ENCODE data around the gene ZNF473. TPM values are rescaled to one million over a fixed set of nuclear protein-coding genes. Genes with fewer than 3 reads are reported as not detected.

The ZNF473 gene
- total RNA-seq, 1 experiment from 2014 or later = 11.7 TPM

DNA sequence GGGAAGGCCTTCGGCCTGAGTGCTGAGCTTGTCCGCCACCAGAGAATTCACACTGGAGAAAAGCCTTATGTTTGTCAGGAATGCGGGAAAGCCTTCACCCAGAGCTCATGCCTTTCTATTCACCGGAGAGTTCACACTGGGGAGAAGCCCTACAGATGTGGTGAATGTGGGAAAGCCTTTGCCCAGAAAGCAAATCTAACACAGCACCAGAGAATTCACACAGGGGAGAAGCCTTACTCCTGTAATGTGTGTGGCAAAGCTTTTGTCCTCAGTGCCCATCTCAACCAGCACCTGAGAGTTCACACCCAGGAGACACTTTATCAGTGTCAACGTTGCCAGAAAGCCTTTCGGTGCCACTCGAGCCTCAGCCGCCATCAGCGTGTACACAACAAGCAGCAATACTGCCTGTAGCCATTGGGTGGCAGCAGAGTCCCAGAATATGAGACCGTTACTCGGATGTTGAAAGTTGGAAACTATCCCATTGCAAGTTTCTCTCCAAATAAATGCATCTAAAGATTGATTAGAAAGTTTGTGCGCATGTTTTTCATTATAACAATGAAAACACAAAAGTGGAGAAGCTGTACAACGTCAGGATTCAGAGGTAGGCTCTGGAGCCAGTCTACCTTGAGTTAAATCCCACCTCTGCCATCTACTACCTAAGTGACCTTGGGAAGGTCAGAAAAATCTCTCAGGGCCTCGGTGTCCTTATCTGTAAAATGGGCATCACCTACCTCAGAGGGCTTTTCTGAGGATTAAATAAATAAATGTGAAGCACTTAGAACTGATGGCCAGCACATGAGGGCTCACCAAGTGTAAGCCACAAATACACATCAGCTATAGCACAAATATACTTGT lies 21.1 kb downstream of the ZNF473 start:
- Histone ChIP-seq H3K4me3 (ENCODE audit: low read depth in 2 of 2, low read length in 2 of 2) (no peak overlapping the region), H3K27ac (ENCODE audit: low read length) (no peak overlapping the region), H3K27me3 (ENCODE audit: control insufficient read depth, insufficient read depth, low read length) (no peaks in the 10 kb centered on the region), H3K4me1 (ENCODE audit: control insufficient read depth, insufficient read depth, low read length) (no peaks in the 10 kb centered on the region), H3K9me3 (ENCODE audit: control insufficient read depth, insufficient read depth, low read depth, low read length) (peaks cover 56% of the 10 kb centered on the region), H3K36me3 (ENCODE audit: control insufficient read depth, insufficient read depth, low read length) (peaks cover 8% of the 10 kb centered on the region)
- DNase-seq (ENCODE audit: low read depth, low spot score) (no peak), ATAC-seq (no peak)
- CTCF ChIA-PET = no interaction called here
- BruUV-seq (replicated peaks) = no TSS peak
- in situ Hi-C loops (cut with HindIII; ENCODE audit: low pct_unique_long_range_greater_than_20kb, low sequenced_read_pairs) (no loop called here), intact Hi-C loops (cut with micrococcal nuclease; ENCODE audit: unreplicated experiment) (no loop called here)
- POLR2A ChIA-PET = no interaction called here
- TF ChIP-seq, protein P1, sequence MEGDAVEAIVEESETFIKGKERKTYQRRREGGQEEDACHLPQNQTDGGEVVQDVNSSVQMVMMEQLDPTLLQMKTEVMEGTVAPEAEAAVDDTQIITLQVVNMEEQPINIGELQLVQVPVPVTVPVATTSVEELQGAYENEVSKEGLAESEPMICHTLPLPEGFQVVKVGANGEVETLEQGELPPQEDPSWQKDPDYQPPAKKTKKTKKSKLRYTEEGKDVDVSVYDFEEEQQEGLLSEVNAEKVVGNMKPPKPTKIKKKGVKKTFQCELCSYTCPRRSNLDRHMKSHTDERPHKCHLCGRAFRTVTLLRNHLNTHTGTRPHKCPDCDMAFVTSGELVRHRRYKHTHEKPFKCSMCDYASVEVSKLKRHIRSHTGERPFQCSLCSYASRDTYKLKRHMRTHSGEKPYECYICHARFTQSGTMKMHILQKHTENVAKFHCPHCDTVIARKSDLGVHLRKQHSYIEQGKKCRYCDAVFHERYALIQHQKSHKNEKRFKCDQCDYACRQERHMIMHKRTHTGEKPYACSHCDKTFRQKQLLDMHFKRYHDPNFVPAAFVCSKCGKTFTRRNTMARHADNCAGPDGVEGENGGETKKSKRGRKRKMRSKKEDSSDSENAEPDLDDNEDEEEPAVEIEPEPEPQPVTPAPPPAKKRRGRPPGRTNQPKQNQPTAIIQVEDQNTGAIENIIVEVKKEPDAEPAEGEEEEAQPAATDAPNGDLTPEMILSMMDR (IDR thresholded peaks at IDR 0.05) = no peak; the same call in 1 of the 2 replicates
- TF ChIP-seq, protein P2, sequence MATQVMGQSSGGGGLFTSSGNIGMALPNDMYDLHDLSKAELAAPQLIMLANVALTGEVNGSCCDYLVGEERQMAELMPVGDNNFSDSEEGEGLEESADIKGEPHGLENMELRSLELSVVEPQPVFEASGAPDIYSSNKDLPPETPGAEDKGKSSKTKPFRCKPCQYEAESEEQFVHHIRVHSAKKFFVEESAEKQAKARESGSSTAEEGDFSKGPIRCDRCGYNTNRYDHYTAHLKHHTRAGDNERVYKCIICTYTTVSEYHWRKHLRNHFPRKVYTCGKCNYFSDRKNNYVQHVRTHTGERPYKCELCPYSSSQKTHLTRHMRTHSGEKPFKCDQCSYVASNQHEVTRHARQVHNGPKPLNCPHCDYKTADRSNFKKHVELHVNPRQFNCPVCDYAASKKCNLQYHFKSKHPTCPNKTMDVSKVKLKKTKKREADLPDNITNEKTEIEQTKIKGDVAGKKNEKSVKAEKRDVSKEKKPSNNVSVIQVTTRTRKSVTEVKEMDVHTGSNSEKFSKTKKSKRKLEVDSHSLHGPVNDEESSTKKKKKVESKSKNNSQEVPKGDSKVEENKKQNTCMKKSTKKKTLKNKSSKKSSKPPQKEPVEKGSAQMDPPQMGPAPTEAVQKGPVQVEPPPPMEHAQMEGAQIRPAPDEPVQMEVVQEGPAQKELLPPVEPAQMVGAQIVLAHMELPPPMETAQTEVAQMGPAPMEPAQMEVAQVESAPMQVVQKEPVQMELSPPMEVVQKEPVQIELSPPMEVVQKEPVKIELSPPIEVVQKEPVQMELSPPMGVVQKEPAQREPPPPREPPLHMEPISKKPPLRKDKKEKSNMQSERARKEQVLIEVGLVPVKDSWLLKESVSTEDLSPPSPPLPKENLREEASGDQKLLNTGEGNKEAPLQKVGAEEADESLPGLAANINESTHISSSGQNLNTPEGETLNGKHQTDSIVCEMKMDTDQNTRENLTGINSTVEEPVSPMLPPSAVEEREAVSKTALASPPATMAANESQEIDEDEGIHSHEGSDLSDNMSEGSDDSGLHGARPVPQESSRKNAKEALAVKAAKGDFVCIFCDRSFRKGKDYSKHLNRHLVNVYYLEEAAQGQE (IDR thresholded peaks at IDR 0.05; ENCODE audit: insufficient read depth in 1 of 2, low read depth in 2 of 2, low read length in 1 of 2) = no peak
- TF ChIP-seq POLR2AphosphoS5 (IDR thresholded peaks at IDR 0.05; ENCODE audit: low read depth, low read length) = no peak
- TF ChIP-seq TCF7L2 (IDR thresholded peaks at IDR 0.05; ENCODE audit: low read depth, low read length) = no peak
- no peak for TF ChIP-seq SIN3A (IDR thresholded peaks at IDR 0.05; ENCODE audit: borderline replicate concordance, insufficient read depth, low read depth, low read length)

DNA sequence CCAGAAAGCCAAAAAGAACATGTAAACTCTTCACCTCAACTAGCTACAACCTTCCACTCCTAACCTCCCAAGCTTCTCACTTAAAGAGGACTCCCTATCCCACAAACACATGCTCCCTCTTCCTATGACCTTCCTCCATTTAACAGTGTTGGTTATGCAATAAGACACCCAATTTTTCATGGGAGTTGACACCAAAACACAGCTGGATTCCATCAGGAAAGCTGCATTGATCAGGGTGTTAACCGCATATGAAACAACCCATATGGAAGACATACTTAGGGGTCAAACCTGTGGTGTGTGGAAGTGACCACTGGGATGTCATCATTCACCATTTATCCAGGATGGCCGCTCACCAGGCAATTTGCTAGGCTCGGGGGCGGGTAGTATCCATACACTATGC lies 21.9 kb downstream of the ZNF473 start:
- no peak overlapping the region for H3K27ac ChIP-seq (ENCODE audit: low read length)
- POLR2A ChIA-PET = no interaction called here
- H3K4me1 ChIP-seq (ENCODE audit: control insufficient read depth, insufficient read depth, low read length) = no peaks in the 10 kb centered on the region
- peaks cover 48% of the 10 kb centered on the region for H3K9me3 ChIP-seq (ENCODE audit: control insufficient read depth, insufficient read depth, low read depth, low read length)
- no peaks in the 10 kb centered on the region for H3K27me3 ChIP-seq (ENCODE audit: control insufficient read depth, insufficient read depth, low read length)
- no peak for DNase-seq (ENCODE audit: low read depth, low spot score)
- CTCF ChIA-PET = no interaction called here
- no peak overlapping the region for H3K4me3 ChIP-seq (ENCODE audit: low read depth in 2 of 2, low read length in 2 of 2)
- no TSS peak for BruUV-seq (replicated peaks)
- in situ Hi-C loops (cut with HindIII; ENCODE audit: low pct_unique_long_range_greater_than_20kb, low sequenced_read_pairs) (no loop called here), intact Hi-C loops (cut with micrococcal nuclease; ENCODE audit: unreplicated experiment) (no loop called here)
- peaks cover 5% of the 10 kb centered on the region for H3K36me3 ChIP-seq (ENCODE audit: control insufficient read depth, insufficient read depth, low read length)
- TF ChIP-seq POLR2AphosphoS5 (IDR thresholded peaks at IDR 0.05; ENCODE audit: low read depth, low read length) (no peak), SIN3A (IDR thresholded peaks at IDR 0.05; ENCODE audit: borderline replicate concordance, insufficient read depth, low read depth, low read length) (no peak), TCF7L2 (IDR thresholded peaks at IDR 0.05; ENCODE audit: low read depth, low read length) (no peak)
- TF ChIP-seq, protein P2 (IDR thresholded peaks at IDR 0.05; ENCODE audit: insufficient read depth in 1 of 2, low read depth in 2 of 2, low read length in 1 of 2) = no peak
- TF ChIP-seq, protein P1 (IDR thresholded peaks at IDR 0.05) = no peak
- no peak for ATAC-seq

Data from Panc1 (cell line).